Measurements from ENCODE around the gene CTLA4. TPM values are rescaled to one million over a fixed set of nuclear protein-coding genes. Genes with fewer than 3 reads are reported as not detected.
A peak's percentile ranks its signal among the peaks of the same experiment; 100 is the strongest.

CTLA4 gene
- 0.65 and 1.3 TPM in 2 replicates for total RNA-seq
- long read RNA-seq: 0 reads

DNA sequence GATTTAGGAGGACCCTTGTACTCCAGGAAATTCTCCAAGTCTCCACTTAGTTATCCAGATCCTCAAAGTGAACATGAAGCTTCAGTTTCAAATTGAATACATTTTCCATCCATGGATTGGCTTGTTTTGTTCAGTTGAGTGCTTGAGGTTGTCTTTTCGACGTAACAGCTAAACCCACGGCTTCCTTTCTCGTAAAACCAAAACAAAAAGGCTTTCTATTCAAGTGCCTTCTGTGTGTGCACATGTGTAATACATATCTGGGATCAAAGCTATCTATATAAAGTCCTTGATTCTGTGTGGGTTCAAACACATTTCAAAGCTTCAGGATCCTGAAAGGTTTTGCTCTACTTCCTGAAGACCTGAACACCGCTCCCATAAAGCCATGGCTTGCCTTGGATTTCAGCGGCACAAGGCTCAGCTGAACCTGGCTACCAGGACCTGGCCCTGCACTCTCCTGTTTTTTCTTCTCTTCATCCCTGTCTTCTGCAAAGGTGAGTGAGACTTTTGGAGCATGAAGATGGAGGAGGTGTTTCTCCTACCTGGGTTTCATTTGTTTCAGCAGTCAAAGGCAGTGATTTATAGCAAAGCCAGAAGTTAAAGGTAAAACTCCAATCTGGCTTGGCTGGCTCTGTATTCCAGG is at the start of gene CTLA4:
Gene CTLA4 (plus strand): TSS at position 211 of the 640 bp plus-strand sequence. CDS start 172 bp downstream, at position 383.
- DNase-seq (ENCODE audit: low read depth, low spot score): no peak
- Mint-ChIP-seq H3K4me3 (no peak within 1 kb of the TSS), H3K27me3 (ENCODE audit: low read depth) (no peaks in the 10 kb centered on the region)

DNA sequence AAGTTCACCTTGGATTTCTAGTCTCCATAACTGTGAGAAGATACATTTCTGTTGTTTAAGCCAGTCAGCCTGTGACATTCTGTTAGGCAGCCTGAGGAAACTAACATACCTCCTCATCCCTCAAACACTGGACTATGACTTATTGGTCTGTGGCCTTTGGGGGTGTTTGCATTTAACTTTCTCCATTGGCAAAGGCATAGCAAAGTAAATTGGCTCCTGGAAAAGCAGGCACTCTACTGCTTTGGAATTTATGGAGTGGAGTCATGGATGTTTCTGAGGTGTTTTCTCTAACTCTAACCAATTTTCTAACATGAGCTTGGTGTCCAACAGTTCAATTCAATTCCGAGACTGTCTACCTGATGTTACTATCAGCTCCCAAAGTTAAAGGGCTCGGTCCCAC is 48.9 kb upstream of the CTLA4 start:
- DNase-seq (ENCODE audit: low read depth, low spot score): no peak
- no peak for TF ChIP-seq CTCF (conservative IDR thresholded peaks at IDR 0.05)
- no peak overlapping the region for H3K27ac Mint-ChIP-seq (ENCODE audit: unreplicated experiment)
- H3K27me3 Mint-ChIP-seq (ENCODE audit: low read depth): peaks cover 20% of the 10 kb centered on the region
- peaks cover 6% of the 10 kb centered on the region for H3K4me1 Mint-ChIP-seq
- no peak overlapping the region for H3K4me3 Mint-ChIP-seq
- H3K9me3 Mint-ChIP-seq: no peaks in the 10 kb centered on the region
- no peaks in the 10 kb centered on the region for H3K36me3 Mint-ChIP-seq (ENCODE audit: low read depth)

More for the DNA sequence above, at the start of gene CTLA4:
- Mint-ChIP-seq H3K36me3 (ENCODE audit: low read depth) (no peaks in the 10 kb centered on the region), H3K9me3 (peaks cover 7% of the 10 kb centered on the region), H3K27ac (ENCODE audit: unreplicated experiment) (no peak within 1 kb of the TSS), H3K4me1 (peaks cover 8% of the 10 kb centered on the region)
- TF ChIP-seq CTCF (conservative IDR thresholded peaks at IDR 0.05): no peak

- no peak overlapping the region for H3K4me3 Mint-ChIP-seq
- DNase-seq (ENCODE audit: low read depth, low spot score): no peak
- TF ChIP-seq CTCF (conservative IDR thresholded peaks at IDR 0.05): no peak
- peak overlapping the region; percentile 51 for H3K27ac Mint-ChIP-seq (ENCODE audit: unreplicated experiment)
- H3K9me3 Mint-ChIP-seq: no peaks in the 10 kb centered on the region
- H3K4me1 Mint-ChIP-seq: peaks cover 6% of the 10 kb centered on the region
- H3K36me3 Mint-ChIP-seq (ENCODE audit: low read depth): no peaks in the 10 kb centered on the region
- peaks cover 20% of the 10 kb centered on the region for H3K27me3 Mint-ChIP-seq (ENCODE audit: low read depth)
Measured at GRCh38 chr2:203819434-203820133, 48.0 kb upstream of the CTLA4 start.

DNA sequence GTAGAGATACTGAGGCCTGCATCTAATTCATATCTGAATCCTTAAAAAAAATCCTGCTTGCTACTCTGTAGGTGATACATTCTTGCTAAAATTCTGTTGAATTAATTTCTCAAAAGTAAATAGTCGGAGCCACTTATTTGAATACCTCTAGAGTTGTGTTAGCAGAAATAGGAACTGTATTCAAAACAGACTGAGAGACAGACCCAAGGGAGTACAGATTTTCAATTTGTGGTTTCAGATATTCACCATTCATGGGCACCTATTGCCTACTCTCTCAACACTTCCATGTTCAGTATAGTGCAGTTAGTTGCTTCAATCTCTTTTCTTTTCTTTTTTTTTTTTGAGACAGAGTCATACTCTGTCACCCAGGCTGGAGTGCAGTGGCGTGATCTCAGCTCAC is 46.6 kb upstream of the CTLA4 start:
- H3K4me1 Mint-ChIP-seq: no peaks in the 10 kb centered on the region
- H3K36me3 Mint-ChIP-seq (ENCODE audit: low read depth): no peaks in the 10 kb centered on the region
- DNase-seq (ENCODE audit: low read depth, low spot score): no peak
- H3K4me3 Mint-ChIP-seq: no peak overlapping the region
- no peaks in the 10 kb centered on the region for H3K9me3 Mint-ChIP-seq
- H3K27ac Mint-ChIP-seq (ENCODE audit: unreplicated experiment): no peak overlapping the region
- no peak for TF ChIP-seq CTCF (conservative IDR thresholded peaks at IDR 0.05)
- peaks cover 14% of the 10 kb centered on the region for H3K27me3 Mint-ChIP-seq (ENCODE audit: low read depth)

DNA sequence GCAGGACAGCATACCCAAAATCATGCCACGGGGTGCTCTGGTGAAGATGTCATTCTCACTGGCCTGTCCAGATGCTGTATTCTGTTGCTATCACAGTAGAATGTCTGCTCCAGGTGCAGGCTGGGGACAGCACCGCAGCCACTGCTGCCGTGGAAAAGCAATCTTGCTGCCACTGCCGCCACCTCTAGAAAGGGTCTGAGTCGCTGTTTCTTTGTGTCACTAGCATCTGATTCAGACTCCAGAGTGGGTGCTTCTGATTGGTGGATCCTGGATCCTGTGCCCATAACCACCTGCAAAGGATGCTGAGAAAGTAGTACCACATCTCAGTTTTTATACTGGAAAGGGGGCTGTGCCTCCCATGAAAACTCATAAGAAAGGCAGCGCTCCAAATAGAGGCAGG is 45.3 kb upstream of the CTLA4 start:
- no peak overlapping the region for H3K4me3 Mint-ChIP-seq
- no peaks in the 10 kb centered on the region for H3K9me3 Mint-ChIP-seq
- H3K27ac Mint-ChIP-seq (ENCODE audit: unreplicated experiment): no peak overlapping the region
- no peak for DNase-seq (ENCODE audit: low read depth, low spot score)
- H3K27me3 Mint-ChIP-seq (ENCODE audit: low read depth): peaks cover 5% of the 10 kb centered on the region
- no peaks in the 10 kb centered on the region for H3K4me1 Mint-ChIP-seq
- H3K36me3 Mint-ChIP-seq (ENCODE audit: low read depth): peaks cover 2% of the 10 kb centered on the region
- TF ChIP-seq CTCF (conservative IDR thresholded peaks at IDR 0.05): no peak

All from neural crest cell (in vitro differentiated cells).